Activated naive CD4-positive, alpha-beta T cell treated with anti-CD3 and anti-CD28 coated beads, Interleukin-2, amount 50 U/mL, for 72 hours (primary cell): ENCODE data around the gene AP1B1. TPM values are rescaled to one million over a fixed set of nuclear protein-coding genes. Genes with fewer than 3 reads are reported as not detected.
A peak's percentile ranks its signal among the peaks of the same experiment; 100 is the strongest.

Source experiments
- ATAC-seq, 2 donors: fragments of 150-1000 bp; cut with Tn5 transposase; 2 replicates each; pipeline ENCODE4 v1.10.0; 2021; ENCODE audit warnings: mild to moderate bottlenecking in 2 of 2, moderate library complexity in 2 of 2
- DNase-seq, 2 donors: peaks; one replicate each; pipeline ENCODE4 v3.0.0; 2021 to 2022; ENCODE audit warnings: low spot score in 2 of 2
- H3K27ac Mint-ChIP-seq, 2 donors: one replicate each; pipeline ENCODE4 v1.8.0; 2022; ENCODE audit warnings: mild to moderate bottlenecking in 2 of 2, mixed read lengths in 2 of 2
- H3K36me3 Mint-ChIP-seq, 2 donors: one replicate each; pipeline ENCODE4 v1.8.0; 2022; ENCODE audit warnings: mixed read lengths in 2 of 2
- H3K9me3 Mint-ChIP-seq, 2 donors: one replicate each; pipeline ENCODE4 v1.8.0; 2022; ENCODE audit warnings: mixed read lengths in 2 of 2
- total RNA-seq, 2 donors: library from RNA; stranded (reverse); gene quantifications; one replicate each; pipeline ENCODE4 v1.2.3, GENCODE V29; 2022

The AP1B1 gene
- total RNA-seq, 2 donors from 2014 or later, result 48.9 to 60.4 TPM

DNA sequence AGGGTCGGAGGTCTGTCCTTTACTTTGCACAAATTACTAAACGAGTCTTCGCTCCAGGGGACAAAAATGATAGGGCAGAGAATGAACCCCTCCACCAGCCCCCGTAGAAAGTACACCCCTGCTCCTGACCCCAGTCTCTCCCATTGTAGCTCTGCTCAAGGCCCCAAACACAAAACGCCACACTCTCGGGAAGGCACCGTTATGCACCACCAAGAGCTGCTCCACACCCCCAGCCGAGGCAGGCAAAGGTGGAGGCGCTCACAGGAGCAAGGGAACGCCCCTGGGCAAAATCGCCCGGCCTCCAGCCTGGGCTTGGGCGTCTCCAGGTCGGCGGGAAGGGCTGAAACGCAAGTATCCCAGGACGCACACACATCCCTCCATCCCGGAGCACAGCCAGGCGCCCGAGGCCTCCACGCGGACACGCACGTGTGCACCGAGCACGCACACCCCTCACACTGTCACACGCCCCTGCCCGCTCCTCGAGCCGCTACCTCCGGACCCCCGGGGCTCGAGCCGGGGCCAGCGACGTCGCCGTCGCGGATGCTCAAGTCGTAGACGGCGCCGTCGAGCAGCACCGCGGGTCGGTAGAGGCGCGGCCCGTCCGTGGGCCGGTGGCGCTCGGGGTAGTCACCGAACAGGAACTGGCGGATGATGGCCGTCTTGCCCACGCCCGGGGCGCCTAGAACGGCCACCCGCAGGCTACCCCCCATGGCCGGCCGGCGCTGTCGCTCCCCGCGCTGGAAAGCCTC, 73.7 kb downstream of the AP1B1 start:
- peaks cover 7 to 11% of the 10 kb centered on the region in 2 donors for H3K36me3 Mint-ChIP-seq
- ATAC-seq (no peak), DNase-seq (no peak)
- no peaks in the 10 kb centered on the region for H3K9me3 Mint-ChIP-seq
- H3K27ac Mint-ChIP-seq, result no peak overlapping the region

DNA sequence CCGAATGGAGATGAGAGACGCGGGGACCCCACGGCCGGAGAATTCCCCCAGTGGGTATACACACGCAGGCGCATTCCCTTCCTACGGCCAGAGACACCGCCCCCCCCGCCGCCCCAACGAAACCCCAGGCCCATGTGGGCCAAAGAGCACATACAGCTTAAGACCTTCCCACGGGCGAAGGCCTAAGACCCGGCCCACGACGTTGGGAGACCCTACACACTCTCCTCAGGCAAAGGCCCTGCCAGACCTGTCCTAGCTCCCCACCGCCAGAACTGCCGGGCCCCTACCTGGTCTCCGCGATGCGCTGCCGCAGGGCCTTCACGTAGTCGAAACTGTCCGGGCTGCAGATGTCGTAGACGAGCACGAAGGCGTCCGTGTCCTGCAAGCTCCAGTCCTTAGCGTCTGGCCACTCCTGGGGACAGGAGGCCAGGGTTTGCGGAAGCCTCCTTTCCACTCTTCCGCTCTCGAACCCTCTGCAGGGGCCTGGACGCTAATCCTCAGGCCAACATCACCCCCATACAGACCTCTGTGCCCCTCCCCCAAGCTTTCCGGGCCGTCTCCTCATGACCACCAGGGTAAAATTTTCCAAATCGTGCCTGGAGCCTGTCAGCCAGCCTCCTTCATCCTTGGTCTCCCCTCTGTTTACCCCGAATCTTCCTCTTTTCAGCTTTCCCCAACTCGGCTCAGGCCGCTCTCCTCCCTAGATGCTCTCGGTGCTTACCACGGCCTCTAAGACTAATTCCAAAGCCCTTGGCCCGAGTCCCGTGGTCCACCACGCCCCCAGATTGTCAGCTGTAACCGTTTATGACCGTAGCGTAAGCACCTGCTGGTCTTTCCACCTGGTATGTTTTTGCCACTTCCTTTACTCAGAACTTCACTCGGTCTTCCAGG, 74.5 kb downstream of the AP1B1 start:
- DNase-seq, result no peak
- Mint-ChIP-seq H3K9me3 (no peaks in the 10 kb centered on the region), H3K36me3 (peaks cover 7 to 11% of the 10 kb centered on the region in 2 donors), H3K27ac (no peak overlapping the region)
- ATAC-seq, result no peak

DNA sequence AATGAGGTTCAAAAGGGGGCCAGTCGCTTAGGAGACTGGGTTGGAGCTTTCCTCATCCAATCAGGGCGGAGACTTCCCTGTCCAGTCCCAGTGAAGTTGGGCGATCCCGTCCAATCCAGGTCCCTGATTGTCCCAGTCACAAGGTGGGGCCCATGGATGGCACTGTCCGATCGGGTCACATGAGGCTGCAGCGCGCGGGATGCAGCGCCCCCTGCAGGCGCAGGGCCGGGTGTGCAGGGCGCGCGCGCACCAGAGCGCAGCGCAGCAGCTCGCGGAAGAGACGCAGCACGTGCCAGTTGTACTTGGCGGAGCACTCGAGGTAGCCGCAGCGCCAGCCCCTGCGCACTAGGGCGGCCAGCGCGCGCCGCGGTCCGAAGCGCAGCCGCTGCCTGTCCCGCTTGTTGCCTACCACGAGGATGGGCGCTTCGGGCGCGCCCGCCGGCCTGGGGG, 75.2 kb downstream of the AP1B1 start:
- Mint-ChIP-seq H3K9me3 (no peaks in the 10 kb centered on the region), H3K27ac (no peak overlapping the region), H3K36me3 (peaks cover 7 to 11% of the 10 kb centered on the region in 2 donors)
- peak in 1 of 2 donors; percentile 68 for DNase-seq
- peak; percentile 11 to 52 for ATAC-seq

DNA sequence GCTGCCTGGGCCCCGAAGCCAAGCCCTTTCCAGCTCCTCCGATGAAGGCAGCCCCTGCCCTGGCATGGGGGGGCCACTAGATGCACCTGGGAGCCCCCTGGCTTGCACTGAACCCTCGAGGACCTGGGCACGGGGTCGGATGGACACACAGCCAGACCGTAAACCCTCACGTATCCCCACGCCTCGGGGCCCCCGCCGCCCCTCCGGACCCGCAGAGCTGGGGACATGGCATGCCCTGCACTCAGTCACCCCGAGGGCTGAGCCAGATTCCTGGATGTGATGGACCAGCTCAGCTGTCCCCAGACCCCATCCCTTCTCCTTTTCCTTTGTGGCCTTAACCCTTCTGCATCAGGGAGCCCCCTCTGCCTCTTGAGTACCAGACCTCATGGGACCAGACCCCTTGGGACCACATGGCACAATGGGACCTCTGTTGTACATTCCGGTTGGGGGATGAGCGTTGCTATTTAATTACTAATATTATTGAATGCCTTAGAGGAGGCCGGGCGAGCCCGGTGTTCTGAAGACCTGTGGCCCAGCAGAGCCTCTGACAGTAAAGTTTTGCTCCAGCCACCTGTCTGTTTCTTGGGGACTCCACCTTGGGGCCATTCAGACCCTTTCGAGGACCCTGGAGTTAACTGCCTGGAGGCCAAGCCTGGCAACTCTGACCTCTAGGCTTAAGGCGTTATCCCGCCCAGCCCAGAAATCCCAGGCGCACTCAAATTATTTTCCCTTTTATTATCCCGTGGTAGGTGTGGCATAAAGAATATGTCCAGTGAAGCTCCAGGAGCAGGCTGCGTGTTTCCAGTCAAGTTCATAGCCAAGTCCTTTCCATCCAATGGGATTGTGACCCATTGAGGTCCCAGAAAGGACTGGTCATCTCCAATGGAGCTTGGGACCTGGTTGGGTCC, 75.9 kb downstream of the AP1B1 start:
- Mint-ChIP-seq H3K9me3 (no peaks in the 10 kb centered on the region), H3K27ac (no peak overlapping the region), H3K36me3 (peaks cover 7 to 11% of the 10 kb centered on the region in 2 donors)
- DNase-seq (no peak), ATAC-seq (no peak)

DNA sequence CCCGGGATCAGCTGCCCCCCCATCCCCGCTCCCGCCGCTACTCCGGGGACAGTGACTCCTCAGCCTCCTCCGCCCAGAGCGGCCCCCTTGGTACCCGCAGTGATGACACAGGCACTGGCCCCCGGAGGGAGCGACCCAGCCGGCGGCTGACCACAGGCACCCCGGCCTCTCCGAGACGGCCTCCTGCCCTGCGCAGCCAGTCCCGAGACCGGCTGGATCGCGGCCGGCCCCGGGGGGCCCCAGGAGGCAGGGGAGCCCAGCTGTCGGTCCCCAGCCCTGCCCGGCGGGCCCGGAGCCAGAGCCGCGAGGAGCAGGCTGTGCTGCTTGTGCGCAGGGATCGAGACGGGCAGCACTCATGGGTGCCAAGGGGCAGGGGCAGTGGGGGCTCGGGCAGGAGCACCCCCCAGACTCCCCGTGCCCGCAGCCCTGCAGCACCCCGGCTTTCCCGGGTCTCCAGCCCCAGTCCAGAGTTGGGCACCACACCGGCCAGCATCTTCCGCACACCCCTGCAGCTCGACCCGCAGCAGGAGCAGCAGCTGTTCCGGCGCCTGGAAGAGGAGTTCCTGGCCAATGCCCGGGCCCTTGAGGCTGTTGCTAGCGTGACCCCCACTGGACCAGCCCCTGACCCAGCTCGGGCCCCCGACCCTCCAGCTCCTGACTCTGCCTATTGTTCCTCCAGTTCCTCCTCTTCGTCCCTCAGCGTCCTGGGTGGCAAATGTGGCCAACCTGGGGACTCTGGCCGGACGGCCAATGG, 76.7 kb downstream of the AP1B1 start:
- H3K9me3 Mint-ChIP-seq, result no peaks in the 10 kb centered on the region
- H3K27ac Mint-ChIP-seq, result no peak overlapping the region
- peaks cover 7 to 11% of the 10 kb centered on the region in 2 donors for H3K36me3 Mint-ChIP-seq
- DNase-seq, result no peak
- ATAC-seq, result no peak

DNA sequence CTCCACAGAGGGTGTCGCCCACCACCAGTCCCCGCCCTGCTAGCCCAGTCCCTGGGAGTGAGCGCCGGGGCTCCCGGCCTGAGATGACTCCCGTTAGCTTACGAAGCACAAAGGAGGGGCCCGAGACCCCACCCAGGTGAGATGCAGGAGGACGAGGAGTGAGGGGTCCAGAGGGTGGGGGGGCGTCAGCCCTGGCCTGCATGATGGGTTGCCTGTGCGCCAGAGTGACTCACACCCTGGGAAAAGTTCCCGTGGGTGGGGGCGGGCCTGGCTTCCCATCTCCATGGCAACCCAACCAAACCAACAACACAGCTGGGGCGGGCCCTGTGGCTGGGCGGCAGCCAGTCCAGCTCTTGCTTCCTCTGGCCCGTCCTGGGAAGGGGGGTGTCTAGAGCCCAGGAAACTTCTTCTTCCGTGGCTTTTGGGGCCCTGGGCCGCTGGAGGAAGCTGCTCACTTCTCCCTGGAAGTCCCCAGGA, 77.5 kb downstream of the AP1B1 start:
- Mint-ChIP-seq H3K27ac (no peak overlapping the region), H3K9me3 (no peaks in the 10 kb centered on the region), H3K36me3 (peaks cover 7 to 11% of the 10 kb centered on the region in 2 donors)
- peak; percentile 42 to 80 for ATAC-seq
- peak in 1 of 2 donors; percentile 79 for DNase-seq

DNA sequence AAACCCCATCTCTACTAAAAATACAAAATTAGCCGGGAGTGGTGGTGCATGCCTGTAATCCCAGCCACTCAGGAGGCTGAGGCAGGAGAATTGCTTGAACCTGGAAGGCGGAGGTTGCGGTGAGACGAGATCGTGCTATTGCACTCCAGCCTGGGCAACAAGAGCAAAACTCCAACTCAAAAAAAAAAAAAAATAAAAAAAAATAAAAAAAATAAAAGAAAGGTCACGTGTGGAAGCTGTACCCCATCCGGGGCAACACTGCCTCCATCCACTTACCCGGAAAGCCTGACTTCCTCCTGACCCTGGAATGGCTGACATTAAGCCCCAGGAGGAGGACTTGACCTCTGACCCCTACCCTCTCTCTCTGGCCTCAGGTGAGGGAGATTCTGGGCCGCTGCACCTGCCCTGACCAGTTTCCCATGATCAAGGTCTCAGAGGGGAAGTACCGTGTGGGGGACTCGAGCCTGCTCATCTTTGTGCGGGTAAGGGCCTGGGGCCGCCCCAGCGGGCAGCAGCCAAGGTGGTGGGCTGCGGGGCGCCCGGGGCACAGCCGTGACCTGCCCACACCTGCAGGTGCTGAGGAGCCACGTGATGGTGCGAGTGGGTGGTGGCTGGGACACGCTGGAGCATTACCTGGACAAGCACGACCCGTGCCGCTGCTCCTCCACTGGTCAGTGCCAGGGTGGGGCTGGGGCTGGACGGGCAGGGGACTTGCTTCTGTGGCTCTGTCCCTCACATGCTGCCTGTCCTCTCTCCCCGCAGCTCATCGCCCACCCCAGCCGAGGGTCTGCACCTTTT, 78.1 kb downstream of the AP1B1 start:
- no peak for DNase-seq
- Mint-ChIP-seq H3K27ac (no peak overlapping the region), H3K36me3 (peaks cover 7 to 11% of the 10 kb centered on the region in 2 donors), H3K9me3 (no peaks in the 10 kb centered on the region)
- no peak for ATAC-seq

DNA sequence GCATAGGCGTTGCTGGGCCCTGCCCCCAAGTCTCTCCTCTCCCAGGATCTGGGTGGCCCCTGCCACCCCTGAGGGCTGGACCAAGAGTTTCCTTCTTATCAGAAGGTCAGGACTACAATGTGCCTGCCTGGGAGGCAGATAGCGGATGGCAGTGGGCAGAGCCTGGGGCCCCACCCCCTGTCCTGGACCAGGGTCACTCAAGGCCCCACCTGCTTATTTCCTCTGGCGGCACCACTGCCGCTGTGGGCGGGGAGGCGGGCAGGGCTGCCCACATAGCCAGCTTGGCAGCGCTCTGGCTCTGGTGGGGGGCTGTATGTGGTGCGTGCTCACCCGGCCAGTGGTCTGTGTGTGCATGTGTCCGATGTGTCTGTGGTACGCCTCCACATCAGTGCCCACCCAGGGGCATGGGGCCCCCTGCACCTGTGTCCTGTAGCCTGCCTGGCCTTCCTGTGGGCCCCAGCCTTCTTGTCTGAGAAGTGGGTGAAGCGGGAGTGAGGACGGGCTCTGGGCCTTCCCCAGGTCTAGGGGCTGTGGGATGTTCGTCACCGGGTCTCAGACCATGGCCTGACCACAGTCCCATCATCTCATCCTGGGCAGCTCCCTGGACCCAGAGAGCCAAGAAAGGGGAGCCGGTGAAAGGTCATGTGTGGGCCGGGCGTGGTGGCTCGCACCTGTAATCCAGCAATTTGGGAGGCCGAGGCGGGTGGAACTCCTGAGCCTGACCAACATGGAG, 78.9 kb downstream of the AP1B1 start:
- ATAC-seq (no peak), DNase-seq (no peak)
- Mint-ChIP-seq H3K36me3 (peaks cover 7 to 8% of the 10 kb centered on the region in 2 donors), H3K9me3 (no peaks in the 10 kb centered on the region), H3K27ac (peak overlapping the region in 1 of 2 donors; percentile 37)

DNA sequence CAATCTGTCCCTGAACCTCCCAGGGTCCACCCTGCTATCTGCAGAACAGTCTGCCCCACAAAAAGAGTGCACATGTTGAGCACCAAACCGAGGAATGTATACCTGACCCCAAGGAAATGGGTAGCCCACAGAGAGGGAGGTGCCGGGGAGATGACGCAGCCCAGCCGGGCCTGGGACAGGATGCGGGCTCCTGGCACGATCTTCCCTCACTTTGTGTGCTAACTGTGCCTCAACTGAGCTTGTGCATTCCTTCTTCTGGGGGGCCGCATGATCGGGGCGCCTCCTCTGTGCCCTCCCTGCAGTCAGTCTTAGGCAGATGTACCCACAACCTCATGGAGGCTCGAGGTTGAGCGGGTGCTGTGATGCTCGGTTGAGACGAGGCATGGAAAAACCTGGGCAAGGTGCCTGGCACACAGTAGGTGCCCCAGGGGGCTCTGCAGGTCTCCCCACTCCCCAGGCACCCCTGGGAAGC, 79.5 kb downstream of the AP1B1 start:
- Mint-ChIP-seq H3K36me3 (peaks cover 2% of the 10 kb centered on the region in 2 donors), H3K9me3 (no peaks in the 10 kb centered on the region), H3K27ac (no peak overlapping the region)
- ATAC-seq (peak in 1 of 2 donors; percentile 19), DNase-seq (no peak)

DNA sequence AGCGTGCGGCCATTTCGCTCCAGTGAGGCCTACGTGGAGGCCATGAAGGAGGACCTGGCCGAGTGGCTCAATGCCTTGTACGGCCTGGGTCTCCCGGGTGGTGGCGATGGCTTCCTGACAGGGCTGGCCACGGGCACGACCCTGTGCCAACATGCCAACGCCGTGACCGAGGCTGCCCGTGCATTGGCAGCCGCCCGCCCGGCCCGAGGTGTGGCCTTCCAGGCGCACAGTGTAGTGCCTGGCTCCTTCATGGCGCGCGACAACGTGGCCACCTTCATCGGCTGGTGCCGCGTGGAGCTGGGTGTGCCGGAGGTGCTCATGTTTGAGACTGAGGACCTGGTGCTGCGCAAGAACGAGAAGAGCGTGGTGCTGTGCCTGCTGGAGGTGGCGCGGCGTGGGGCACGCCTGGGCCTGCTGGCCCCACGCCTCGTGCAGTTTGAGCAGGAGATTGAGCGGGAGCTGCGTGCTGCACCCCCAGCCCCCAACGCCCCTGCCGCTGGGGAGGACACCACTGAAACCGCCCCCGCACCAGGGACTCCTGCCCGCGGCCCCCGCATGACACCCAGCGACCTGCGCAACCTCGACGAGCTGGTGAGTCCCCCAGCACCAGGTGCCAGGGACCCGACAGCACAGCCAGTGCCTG, 80.1 kb downstream of the AP1B1 start:
- ATAC-seq, result no peak
- no peak overlapping the region for H3K27ac Mint-ChIP-seq
- no peaks in the 10 kb centered on the region for H3K9me3 Mint-ChIP-seq
- no peak for DNase-seq
- H3K36me3 Mint-ChIP-seq, result no peaks in the 10 kb centered on the region

DNA sequence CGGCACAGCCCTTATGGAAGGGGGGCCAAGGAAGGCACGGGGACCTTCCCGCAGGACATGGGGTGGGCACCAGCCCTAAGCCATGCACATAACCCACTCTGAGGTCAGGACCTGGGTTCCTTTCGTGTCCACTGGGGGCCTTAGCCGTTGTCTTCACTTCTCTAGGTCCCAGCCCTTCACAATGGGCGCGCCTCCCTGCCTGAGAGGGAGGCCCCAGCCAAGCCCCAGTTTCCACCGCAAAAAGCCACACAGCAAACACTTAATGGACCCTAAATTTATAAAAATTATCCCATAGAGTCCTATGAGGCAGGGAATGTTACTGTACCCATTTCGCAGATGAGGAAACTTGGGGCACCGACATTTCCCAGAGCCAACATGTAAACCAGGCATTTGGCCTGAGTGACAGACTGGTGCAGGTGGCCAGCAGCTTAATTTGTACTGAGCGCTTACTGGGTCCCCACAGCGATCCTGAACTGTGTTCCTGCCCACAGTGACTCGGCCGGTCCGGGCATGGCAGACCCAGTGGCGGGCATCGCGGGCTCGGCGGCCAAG, 80.7 kb downstream of the AP1B1 start:
- no peaks in the 10 kb centered on the region for H3K36me3 Mint-ChIP-seq
- no peaks in the 10 kb centered on the region for H3K9me3 Mint-ChIP-seq
- ATAC-seq (no peak), DNase-seq (no peak)
- peak overlapping the region in 1 of 2 donors; percentile 36 for H3K27ac Mint-ChIP-seq

DNA sequence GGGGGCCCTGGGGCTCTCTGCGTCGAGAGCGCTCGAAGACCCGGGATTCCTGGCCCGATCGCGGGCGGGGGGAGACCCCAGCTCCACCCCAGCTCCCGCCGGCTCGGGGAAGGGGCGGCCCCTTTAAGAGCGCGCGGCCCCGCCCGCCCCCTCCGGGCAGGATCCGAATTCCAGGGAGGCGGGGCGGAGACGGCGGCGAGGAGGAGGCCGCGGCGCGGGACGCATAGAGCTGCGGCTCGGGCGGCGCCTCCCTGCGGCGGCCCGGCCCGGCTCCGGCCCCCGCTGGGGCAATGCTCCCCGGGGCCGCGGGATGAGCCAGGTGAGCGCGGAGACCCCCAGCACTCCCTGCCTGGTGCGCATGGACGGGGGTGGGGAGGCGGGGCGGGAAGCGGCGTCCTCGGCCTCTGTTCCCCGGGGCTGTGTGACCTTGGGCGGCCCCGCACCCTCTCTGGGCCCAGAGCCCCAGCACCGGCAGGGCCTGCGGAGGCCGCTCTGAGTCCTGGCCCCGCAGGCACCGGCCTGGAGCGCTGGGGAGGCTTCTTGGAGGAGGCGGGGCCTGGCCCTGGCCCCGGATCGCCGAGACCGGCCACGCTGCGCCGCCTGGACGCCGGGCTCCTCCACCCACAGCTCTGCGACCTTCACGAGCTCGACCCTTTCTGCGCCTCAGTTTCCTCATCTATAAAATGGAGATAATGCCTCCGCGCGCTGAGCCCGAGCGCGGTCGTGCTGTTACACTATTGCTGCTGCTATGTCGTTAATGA, 81.4 kb downstream of the AP1B1 start:
- H3K27ac Mint-ChIP-seq, result peak overlapping the region in 1 of 2 donors; percentile 36
- peak in 1 of 2 donors; percentile 57 for DNase-seq
- ATAC-seq, result peak; percentile 31 to 38

DNA sequence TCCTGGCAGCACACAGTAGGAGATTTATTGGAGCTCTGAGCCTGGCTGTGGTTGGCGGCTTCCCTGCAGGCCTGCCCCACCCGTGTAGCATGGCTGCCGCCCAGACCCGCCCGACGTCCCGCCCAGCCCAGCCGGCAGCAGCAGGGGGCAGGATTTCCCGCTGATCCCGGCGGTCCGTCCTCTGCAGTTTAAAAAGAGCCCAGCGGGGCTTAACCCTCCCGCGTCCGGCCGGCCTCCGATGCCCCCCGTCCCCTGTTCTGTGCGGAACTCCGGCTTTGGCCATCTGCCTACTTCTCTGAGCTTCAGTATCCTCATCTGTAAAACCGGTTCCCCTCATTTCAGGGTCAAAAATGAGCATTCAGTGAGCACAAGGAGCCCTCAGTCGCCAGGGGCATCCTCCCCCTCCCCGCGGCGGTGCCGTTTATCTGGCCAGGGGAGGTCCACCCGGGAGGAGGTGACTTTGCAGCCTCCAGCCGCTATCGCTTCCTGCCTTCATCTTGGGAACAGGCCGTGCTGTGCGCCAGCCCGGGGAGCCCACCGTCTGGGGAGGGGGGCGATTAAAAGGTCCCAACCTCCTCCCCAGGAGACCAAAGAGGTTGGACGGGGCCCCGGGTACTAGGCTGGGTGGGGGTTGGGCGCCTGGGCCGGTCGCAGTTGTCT, 82.1 kb downstream of the AP1B1 start, which contains the start of gene GAS2L1:
GAS2L1 (plus strand) TSS at position 476 of the 660 bp plus-strand sequence. CDS start 1,456 bp downstream, outside the sequence.
- Mint-ChIP-seq H3K9me3 (no peaks in the 10 kb centered on the region), H3K36me3 (no peaks in the 10 kb centered on the region), H3K27ac (peak within 1 kb of the TSS in 1 of 2 donors; percentile 36)
- ATAC-seq (peak; percentile 52 to 55), DNase-seq (peak; percentile 56 to 67)

More for the DNA sequence above, 81.4 kb downstream of the AP1B1 start:
- no peaks in the 10 kb centered on the region for H3K36me3 Mint-ChIP-seq
- H3K9me3 Mint-ChIP-seq, result no peaks in the 10 kb centered on the region
